ENCODE data around the gene RTP3.

- TF ChIP-seq ZFX (IDR thresholded peaks at IDR 0.05) (no peak), CTCF (conservative IDR thresholded peaks at IDR 0.05) (no peak)
Observed at GRCh38 chr3:46537779-46538178, 40.0 kb downstream of the RTP3 start.

Measured in C4-2B (cell line).